KOPT-K1 (cell line): ENCODE results near the gene TCHP.

Experiments used
- H3K27ac ChIP-seq: fragments of 200-600 bp; sonication (generic); 2 replicates; pipeline ENCODE4 v1.5.1; 2016; ENCODE audit warnings: antibody characterized with exemption, mild to moderate bottlenecking, low read depth, low read length; ENCODE audit not compliant: poor library complexity, severe bottlenecking
- H3K36me3 ChIP-seq: fragments of 200-600 bp; sonication (generic); 2 replicates; pipeline ENCODE4 v1.5.1; 2017; ENCODE audit warnings: antibody characterized with exemption, mild to moderate bottlenecking, low read length, moderate library complexity; ENCODE audit not compliant: insufficient read depth
- H3K9me3 ChIP-seq: fragments of 200-600 bp; sonication (generic); 2 replicates; pipeline ENCODE4 v1.5.1; 2017; ENCODE audit warnings: antibody characterized with exemption, low read length, mild to moderate bottlenecking; ENCODE audit not compliant: insufficient read depth, poor library complexity, severe bottlenecking

The TCHP gene

DNA sequence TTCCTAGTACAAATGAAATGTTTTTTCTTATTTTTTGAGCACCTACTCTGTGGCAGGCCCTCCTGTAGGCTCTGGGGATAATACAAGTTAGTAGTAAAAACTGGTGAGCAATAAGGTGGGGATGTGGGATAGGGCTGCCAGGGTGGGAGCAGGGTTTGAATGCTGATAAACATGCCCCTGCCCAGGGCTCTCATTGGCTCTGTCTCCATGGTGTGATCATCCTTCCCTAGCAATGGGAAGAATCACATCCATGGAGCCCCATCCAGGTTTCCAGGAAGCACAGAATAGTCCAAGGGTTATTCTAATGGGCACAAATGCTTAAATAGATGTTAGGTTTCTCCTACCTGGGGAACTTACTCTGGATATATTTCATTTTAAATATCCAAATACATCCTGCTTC is 50.6 kb downstream of the TCHP start:
- Histone ChIP-seq H3K27ac (no peak overlapping the region), H3K36me3 (peaks cover 98% of the 10 kb centered on the region)

DNA sequence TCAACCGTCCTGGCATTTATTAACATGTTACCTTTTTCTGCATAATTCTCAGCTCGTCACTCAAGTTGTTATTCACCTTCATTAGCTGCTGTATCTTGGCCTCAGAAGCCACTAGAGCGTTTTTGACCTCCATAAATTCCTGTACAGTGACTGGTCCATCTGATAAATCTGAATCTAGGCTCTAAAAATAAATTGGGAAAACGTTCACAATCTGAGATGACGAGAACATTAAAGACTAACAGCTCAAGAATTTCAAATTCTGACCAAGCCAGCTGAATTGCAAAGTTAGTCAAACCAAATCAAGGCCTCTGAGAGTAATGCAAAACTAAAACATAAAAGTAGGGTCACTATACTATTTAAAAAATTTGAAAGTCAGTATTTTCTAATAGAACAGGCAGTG is 51.1 kb downstream of the TCHP start:
- H3K9me3 ChIP-seq: no peaks in the 10 kb centered on the region
- H3K27ac ChIP-seq: no peak overlapping the region
- H3K36me3 ChIP-seq: peaks cover 98% of the 10 kb centered on the region

More for the DNA sequence above, 50.6 kb downstream of the TCHP start:
- H3K9me3 ChIP-seq: no peaks in the 10 kb centered on the region

DNA sequence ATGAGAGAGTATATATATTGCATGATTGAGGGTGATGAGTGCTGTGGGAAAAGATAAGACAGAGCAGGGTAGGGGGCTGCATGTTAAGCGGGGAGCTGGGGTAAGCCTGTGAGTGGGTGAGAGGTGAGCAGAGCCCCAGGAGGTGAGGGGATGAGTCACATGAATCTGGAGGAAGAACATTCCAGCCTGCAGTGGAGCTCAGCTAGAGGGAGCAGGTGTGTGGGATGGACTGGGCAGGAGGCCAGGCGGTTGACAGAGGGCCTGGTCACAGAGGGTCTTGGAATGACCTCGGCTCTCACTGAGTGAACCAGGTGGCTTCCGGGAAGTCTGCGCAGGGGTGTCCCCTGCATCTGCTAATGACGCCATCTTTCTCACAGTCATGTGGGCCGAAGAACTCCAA is 51.7 kb downstream of the TCHP start:
- H3K36me3 ChIP-seq: peaks cover 98% of the 10 kb centered on the region
- no peaks in the 10 kb centered on the region for H3K9me3 ChIP-seq
- H3K27ac ChIP-seq: no peak overlapping the region

DNA sequence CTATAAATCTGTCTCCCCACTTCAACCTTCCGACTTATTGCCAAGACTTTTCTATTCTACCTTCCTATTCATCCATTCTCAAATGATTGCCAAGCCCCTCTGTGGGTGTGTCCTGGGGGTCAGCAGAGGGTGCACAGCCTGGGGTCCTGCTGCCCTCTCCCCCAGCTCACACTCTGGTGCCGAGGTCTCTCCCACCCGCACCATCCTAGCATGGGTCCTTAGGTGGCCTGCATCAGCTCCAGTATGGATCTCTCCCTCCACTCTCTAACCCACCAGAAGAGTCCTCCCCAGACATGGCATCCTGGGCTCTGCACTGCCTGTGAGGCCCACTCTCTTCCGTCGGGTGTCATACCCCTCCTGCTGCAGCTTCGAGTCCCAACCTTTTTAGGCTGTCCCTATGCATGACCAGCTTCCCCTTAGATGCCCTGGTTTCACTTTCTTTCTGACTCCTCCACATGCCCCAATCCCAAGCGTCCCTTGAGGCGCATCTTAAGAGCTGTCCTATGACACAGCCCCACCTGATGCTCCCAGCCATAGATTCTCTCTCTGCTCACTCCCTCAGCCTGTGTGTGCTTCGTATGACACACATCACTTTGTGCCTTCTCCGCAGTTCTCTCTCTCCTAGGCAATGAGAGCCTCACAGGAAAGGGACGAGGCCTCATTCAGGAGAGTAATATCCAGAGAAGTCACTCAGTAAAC is 52.2 kb downstream of the TCHP start:
- Histone ChIP-seq H3K27ac (no peak overlapping the region), H3K9me3 (no peaks in the 10 kb centered on the region), H3K36me3 (peaks cover 98% of the 10 kb centered on the region)

DNA sequence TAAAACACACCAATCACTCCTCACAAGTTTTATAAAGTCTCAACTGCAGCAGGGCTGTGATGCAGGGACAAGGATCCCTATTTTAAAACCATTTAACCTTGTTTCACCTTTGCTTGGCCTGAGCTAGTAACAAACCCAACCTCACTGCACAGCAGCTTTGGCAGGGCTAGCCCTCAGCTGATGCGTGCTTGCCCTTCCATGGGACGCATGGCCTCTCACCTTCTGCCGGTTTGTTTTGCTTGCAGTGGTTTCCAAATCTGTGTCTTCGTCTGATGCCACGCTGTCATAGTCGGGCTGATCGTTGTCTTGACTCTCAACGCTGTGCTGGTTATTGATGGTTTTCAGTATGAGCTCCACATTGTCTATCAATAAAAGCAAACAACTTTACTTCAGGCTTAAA is 52.8 kb downstream of the TCHP start:
- Histone ChIP-seq H3K9me3 (no peaks in the 10 kb centered on the region), H3K36me3 (peaks cover 97% of the 10 kb centered on the region), H3K27ac (no peak overlapping the region)

DNA sequence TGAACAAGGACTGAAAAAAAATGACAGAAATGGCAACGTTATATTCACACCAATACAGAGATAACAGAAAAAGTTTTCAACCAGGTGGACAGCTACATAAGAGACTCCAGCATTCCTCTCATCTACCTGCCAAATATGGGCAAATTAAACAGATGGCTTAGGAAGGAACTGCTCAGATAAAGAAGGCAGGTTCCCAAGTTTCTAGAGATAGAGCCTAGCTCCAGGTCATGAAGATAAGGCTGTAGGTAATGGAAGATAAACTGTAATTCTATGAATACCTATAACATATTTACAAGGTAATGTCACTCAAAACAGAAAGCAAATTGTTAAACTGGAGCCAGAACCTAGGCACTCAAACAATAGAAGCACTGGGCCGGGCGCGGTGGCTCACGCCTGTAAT is 53.6 kb downstream of the TCHP start:
- Histone ChIP-seq H3K36me3 (peaks cover 97% of the 10 kb centered on the region), H3K9me3 (no peaks in the 10 kb centered on the region), H3K27ac (no peak overlapping the region)

DNA sequence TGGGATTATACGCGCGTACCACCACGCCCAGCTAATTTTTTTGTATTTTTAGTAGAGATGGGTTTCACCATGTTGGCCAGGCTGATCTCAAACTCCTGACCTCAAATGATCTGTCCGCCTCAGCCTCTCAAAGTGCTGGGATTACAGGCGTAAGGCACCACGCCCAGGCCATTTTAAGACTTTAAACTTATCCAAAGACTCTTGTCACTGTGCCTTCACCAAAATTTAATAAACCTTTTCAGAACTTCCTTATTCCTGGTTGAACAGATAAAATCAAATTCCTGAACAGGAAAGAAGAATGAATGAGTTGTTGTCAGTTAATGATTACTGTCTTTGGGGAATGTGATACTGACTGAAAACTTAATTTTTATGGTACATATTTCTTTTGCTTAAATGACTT is 58.3 kb downstream of the TCHP start:
- H3K27ac ChIP-seq: no peak overlapping the region
- H3K36me3 ChIP-seq: peaks cover 97% of the 10 kb centered on the region
- H3K9me3 ChIP-seq: no peaks in the 10 kb centered on the region

DNA sequence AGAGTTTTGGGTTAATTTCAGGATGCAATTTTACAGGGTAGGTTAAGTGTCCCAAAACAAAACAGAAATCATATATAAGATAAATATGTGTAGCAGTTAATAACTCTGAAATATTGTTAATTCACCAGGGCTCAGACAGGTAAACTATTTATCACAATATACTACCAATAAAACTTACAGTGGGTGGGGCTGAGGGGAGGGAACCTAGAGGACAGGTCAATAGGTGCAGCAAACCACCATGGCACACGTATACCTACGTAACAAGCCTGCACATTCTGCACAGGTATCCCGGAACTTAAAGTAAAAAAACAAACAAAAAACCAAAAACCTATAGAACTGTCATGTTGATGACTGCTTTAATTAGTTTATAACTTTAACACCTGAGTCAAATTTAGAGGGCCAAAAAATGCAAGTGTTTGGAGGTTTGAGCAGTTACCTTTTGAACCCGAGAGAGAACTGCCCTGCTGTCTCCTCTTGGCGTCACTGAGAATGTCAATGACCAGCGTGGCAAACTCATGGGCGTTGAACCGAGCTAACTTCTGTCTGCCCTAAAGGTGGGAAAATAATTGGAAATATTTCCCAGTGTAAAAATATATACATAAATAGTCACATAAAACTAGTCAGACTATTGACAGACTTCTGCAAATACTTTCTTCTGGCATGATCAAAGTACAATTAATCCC is 59.5 kb downstream of the TCHP start:
- Histone ChIP-seq H3K9me3 (no peaks in the 10 kb centered on the region), H3K36me3 (peaks cover 97% of the 10 kb centered on the region), H3K27ac (no peak overlapping the region)

DNA sequence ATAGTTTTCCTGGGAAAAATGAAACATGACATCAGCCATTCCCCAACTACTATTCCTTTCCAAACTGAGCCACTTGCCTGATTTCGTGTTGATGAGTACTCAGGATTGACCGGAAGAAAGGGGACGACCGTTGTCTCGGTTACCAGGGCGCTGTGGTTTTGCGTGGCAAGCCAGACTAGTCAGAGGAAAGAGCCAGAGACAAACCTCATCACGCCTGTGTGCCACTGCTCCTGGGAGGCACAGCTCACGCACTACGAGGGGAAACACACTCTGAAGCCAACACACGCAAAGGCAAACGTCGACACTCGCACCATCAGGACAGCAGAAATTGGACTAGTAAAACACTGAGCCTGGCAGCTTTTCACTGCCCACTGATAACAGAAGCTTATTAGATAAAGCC is 61.1 kb downstream of the TCHP start:
- no peak overlapping the region for H3K27ac ChIP-seq
- peaks cover 98% of the 10 kb centered on the region for H3K36me3 ChIP-seq
- no peaks in the 10 kb centered on the region for H3K9me3 ChIP-seq

DNA sequence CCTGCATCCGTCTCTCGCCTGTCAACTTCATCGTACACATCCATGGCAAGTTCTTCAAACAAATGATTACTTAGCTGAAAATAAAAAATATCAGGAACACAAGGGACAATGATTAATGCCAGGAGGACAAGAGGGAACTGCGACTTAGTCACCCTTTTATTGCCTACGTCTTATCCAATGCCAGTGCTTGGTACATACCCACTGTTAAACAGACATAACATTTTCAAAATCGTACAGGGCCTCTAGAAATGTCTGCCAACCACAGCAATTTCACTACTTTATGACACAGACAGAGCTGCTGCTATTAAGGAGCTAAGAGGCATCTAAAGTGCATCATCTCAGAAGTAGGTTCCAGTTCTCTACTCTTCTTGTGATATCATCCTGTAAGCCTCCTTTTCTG is 61.5 kb downstream of the TCHP start:
- no peaks in the 10 kb centered on the region for H3K9me3 ChIP-seq
- peaks cover 98% of the 10 kb centered on the region for H3K36me3 ChIP-seq
- no peak overlapping the region for H3K27ac ChIP-seq

DNA sequence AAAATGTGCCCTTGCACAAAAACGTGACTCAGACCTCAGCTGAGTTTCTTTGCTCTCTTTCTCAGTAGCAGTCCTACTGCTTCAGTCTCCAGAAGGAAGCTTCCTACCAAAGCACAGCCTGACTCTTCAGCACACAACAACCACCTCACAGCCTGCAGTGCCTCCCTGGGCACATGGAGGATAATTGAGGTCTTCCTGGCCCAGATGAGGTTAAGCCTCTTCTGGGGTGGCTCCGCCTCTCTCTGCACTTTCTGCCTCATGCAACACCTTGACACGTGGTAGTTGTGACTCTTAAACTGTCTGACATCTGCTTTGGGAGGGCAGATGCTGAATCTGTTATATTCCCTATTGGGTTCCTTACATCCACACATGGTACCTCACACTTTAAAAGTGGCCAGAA is 62.3 kb downstream of the TCHP start:
- H3K36me3 ChIP-seq: peaks cover 98% of the 10 kb centered on the region
- no peak overlapping the region for H3K27ac ChIP-seq
- no peaks in the 10 kb centered on the region for H3K9me3 ChIP-seq

DNA sequence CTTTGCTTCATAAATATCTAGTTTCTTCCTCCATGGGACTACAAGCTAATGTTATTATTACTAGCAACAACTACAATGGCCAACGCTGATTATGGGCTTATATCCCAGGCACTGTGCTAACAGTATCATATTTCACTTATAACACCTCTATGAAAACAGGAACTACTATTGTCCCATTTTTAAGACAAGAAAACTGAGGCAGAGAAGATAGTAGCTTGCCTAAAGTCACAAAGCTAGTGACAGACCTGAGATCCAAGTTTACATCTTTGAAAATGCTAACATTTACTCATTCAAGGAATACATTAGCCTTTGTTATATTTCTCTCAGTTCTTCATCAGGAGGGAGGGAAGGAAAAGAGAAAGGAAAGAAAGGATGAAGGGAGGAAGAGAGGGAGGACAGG is 63.3 kb downstream of the TCHP start:
- Histone ChIP-seq H3K36me3 (peaks cover 98% of the 10 kb centered on the region), H3K9me3 (no peaks in the 10 kb centered on the region), H3K27ac (no peak overlapping the region)

DNA sequence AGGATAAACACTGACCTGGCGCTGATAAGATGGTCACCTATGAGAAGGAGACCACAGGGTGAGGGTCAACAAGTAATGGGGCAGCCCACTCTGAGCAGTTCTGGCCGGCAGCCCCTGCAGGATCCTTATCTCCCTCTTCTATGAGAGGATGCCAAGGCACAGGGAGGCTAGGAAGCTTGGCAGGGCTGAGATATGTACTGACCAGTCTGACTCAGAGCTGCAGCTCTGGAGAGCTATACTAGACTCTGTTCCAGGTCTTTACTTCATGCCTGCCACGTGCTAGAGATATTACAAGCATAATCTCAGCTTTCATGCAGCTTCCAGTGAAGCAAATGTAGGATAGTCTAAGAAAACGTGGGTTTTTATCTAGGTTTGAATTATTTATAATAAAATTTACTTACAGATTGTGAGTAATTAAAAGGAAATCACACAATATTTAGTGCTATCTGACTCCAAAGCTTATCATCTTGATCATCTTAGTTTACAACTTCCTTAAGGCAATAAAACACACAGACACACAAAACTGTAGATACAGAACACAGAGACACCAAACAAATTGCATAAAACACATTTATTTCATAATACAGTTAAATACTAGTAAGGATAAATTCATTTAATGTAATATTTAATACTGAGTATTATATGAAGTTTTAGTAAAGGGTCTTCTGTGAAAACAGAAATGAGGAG is 63.8 kb downstream of the TCHP start:
- Histone ChIP-seq H3K36me3 (peaks cover 98% of the 10 kb centered on the region), H3K27ac (no peak overlapping the region), H3K9me3 (no peaks in the 10 kb centered on the region)

DNA sequence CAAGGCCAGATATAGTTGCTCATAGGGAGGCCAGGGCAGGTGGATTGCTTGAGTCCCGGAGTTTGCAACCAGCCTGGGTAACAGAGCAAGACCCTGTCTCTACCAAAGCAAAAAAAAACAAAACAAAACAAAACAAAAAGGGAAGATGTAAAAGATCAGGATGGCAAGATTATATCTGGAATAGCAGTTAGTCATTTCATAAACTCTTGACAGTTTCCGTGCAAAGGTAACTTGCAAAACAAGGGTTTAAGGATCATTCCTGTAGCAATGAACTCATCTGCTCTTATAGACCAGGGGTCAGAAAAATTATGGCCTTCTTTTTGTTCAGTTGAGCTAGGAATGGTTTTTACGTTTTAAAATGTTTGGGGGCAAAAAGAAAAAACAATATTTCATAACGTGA is 66.5 kb downstream of the TCHP start:
- no peak overlapping the region for H3K27ac ChIP-seq
- peaks cover 98% of the 10 kb centered on the region for H3K36me3 ChIP-seq
- no peaks in the 10 kb centered on the region for H3K9me3 ChIP-seq

DNA sequence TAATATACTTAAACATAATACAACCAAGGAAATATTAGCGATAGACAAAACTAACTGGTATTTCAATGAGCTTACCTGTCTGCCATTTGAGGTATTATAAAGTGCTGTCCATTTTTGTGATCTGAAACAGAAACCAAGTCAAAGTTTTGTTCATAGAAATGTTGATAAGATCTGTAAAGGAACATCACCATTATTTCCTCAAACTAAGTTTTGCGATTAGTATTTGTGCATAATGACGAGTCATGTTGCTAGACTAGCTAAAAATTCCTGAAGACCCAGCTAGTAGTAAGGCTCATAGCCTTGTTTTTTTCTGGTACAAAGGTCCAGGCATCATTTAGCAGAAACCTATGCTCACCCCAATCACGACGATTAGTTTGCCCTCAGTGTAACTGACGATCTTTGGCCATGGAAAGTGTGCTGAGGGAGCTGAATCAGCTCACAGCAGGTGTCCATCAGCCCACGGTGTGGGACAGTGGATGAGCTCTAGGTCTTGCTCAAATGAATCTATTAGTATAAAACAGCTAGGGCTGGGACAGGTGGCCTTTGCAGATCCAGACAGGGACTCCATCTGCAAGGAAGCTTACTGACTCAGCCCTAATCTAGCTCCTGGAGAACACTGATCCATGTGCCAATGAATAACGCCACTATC is 67.4 kb downstream of the TCHP start:
- H3K36me3 ChIP-seq: peaks cover 98% of the 10 kb centered on the region
- H3K9me3 ChIP-seq: no peaks in the 10 kb centered on the region
- peak overlapping the region; percentile 39 for H3K27ac ChIP-seq
